NOMO-1 treated with dmso at 0.1 percent for 144 hours (cell line): Measurements from ENCODE around the gene LRRC31.
A peak's percentile ranks its signal among the peaks of the same experiment; 100 is the strongest.

Source experiments
- DNase-seq: peaks from one replicate; lab custom pipeline; 2025; ENCODE audit not compliant: unreplicated experiment; lab: John Stamatoyannopoulos, UW

LRRC31 gene

GRCh38 chr3:169813757-169814517 lies 55.8 kb downstream of the LRRC31 start:
- DNase-seq, result peak; percentile 77

DNA sequence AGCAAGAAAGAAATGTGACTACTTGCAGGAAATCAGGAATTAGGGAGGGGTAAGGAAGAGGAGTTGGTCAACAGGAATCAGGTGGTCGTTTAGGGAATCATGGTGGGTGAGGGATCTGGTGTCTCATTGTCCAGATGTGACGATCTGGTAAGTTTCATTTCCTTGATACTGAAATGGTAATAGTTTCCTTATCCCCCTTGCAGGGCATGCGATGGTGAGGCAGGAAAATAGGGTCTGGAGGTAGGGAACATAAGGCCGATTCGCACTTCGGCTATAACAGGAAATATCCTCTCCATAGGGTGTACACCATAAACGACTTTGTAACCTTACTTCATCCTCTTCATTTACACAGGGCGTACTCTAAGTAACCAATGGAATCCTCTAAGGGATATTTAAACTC lies 56.5 kb downstream of the LRRC31 start:
- DNase-seq, result no peak

- no peak for DNase-seq
These were observed 57.2 kb downstream of the LRRC31 start, which contains the start of the genes LRRC34 and LRRIQ4 for GRCh38 chr3:169812332-169813235. Gene LRRC34, minus strand, starts transcription at chr3:169812904. Its CDS starts 356 bp downstream, at chr3:169812548. Gene LRRIQ4, plus strand, starts transcription at chr3:169812870. Its CDS starts 9,052 bp downstream, at chr3:169821922.

GRCh38 chr3:169811631-169812331 lies 58.0 kb downstream of the LRRC31 start:
- DNase-seq, result no peak

GRCh38 chr3:169809230-169809795 lies 60.4 kb downstream of the LRRC31 start:
- no peak for DNase-seq

DNA sequence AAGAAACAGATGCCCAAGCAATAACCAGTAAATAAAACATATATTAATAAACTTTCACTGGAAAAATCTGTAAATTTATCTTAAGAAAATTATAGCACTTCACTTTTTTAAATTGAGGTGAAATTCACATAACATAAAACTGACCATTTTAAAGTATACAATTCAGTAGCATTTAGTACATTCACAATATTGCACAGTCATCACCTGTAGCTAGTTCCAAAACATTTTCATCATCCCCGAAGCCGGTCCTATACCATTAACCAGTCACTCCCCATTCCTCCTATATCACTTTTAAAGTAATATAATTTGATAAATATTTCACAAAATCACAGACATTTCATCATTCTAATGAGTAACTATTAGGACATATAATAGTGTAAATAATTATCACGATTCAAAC lies 65.1 kb downstream of the LRRC31 start:
- no peak for DNase-seq

GRCh38 chr3:169792359-169792758 lies 77.4 kb downstream of the LRRC31 start:
- no peak for DNase-seq

DNA sequence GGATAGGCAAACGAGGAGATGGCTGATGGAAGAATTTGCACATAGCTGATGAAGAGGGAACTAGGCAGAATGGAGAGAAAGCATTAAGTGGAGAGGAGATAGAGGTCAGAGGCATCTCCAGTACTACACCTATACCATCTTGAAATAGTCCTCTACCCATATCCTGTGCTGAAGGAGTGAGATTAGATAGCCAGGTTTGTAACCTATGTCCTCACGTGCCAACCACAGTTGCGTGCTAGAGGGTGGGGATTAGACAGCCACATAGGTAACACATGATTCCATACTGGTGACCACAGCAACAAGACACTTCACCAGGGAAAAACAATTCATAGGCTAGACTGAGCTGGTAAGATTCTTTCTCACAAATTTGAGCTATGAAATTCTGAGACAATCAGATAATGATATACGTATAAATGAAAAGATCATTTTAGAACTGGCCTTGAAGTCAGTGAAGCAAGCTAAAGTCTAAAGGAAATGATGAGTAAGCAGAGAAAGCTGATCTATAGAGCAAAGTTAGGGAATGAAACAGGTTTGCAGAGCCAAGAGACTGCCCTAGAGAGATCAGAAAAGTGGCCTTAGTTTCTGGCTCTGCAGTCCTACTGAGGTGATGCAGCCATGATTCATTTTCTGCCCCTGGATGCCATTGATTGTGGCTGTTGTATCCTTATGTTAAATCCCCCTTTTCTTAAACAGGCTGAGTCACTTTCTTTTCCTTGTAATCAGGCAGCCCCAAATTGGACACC lies 78.9 kb downstream of the LRRC31 start:
- DNase-seq, result no peak

DNA sequence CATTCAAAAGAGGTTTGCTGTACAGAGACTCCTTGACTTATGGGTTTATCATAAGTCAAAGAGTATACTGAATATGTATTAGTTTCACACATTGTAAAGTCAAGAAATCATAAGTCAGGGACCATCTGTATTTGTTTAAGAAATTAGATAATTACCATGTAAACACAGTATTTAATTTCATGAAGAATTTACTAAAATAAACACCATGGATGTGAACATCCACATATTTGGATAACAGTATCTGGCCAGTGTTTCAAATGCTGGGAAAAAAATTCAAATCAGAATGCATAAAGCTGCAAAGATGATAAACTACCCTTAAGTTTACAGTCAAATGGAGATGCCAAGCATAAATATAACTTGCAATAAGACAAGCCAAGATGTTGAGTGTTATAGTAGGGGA lies 79.5 kb downstream of the LRRC31 start:
- DNase-seq, result no peak
